GM19328 (cell line): ENCODE measurements around the gene NCL.
A peak's percentile ranks its signal among the peaks of the same experiment; 100 is the strongest.
"Not testable (repeated sequence)": the region's sequence is repeated elsewhere in the genome, so short reads cannot be mapped to it uniquely, and the experiment has no call there.

ENCODE experiments used
- ATAC-seq: cut with Tn5 transposase; IDR thresholded peaks from one replicate; pipeline ENCODE4 v1.9.1; 2021; ENCODE audit warnings: mild to moderate bottlenecking, moderate library complexity; ENCODE audit not compliant: unreplicated experiment

Gene NCL

GRCh38 chr2:231431606-231432005 is 32.7 kb downstream of the NCL start:
- no peak for ATAC-seq

- ATAC-seq: not testable (repeated sequence)
Measured at GRCh38 chr2:231430437-231430836, 33.8 kb downstream of the NCL start.

GRCh38 chr2:231429901-231430300 is 34.4 kb downstream of the NCL start:
- no peak for ATAC-seq

- ATAC-seq: no peak
Measured at GRCh38 chr2:231429152-231429551, 35.1 kb downstream of the NCL start.

GRCh38 chr2:231427116-231427515 is 37.2 kb downstream of the NCL start:
- no peak for ATAC-seq

- no peak for ATAC-seq
Measured at GRCh38 chr2:231425811-231426703, 38.2 kb downstream of the NCL start.

- ATAC-seq: no peak
Measured at GRCh38 chr2:231425291-231425810, 38.9 kb downstream of the NCL start.

- ATAC-seq: no peak
Measured at GRCh38 chr2:231423176-231423575, 41.1 kb downstream of the NCL start.

- no peak for ATAC-seq
Measured at GRCh38 chr2:231422056-231422455, 42.2 kb downstream of the NCL start.

GRCh38 chr2:231421051-231421580 is 43.2 kb downstream of the NCL start:
- no peak for ATAC-seq

- no peak for ATAC-seq
Measured at GRCh38 chr2:231418820-231419640, 45.3 kb downstream of the NCL start.

GRCh38 chr2:231415029-231415428 is 49.3 kb downstream of the NCL start:
- ATAC-seq: no peak

- ATAC-seq: no peak
Measured at GRCh38 chr2:231413921-231414476, 50.3 kb downstream of the NCL start.

GRCh38 chr2:231413456-231413855 is 50.8 kb downstream of the NCL start:
- ATAC-seq: no peak

- no peak for ATAC-seq
Measured at GRCh38 chr2:231412618-231412963, 51.7 kb downstream of the NCL start.

GRCh38 chr2:231411831-231412617 is 52.3 kb downstream of the NCL start:
- peak; percentile 97 for ATAC-seq

- ATAC-seq: no peak
Measured at GRCh38 chr2:231411237-231411636, 53.0 kb downstream of the NCL start.

- ATAC-seq: no peak
Measured at GRCh38 chr2:231410293-231411004, 53.8 kb downstream of the NCL start.

GRCh38 chr2:231409776-231410175 is 54.5 kb downstream of the NCL start:
- no peak for ATAC-seq

- not testable (repeated sequence) for ATAC-seq
Measured at GRCh38 chr2:231408304-231408703, 56.0 kb downstream of the NCL start.
